Stimulated activated CD8-positive, alpha-beta memory T cell treated with anti-CD3 and anti-CD28 coated beads, Interleukin-4, amount 100 ng/mL, for 48 hours (primary cell): ENCODE measurements around the gene SPTBN4.

Source experiments
- DNase-seq: peaks from one replicate; pipeline ENCODE4 v3.0.0-alpha.2; 2020

Gene SPTBN4

DNA sequence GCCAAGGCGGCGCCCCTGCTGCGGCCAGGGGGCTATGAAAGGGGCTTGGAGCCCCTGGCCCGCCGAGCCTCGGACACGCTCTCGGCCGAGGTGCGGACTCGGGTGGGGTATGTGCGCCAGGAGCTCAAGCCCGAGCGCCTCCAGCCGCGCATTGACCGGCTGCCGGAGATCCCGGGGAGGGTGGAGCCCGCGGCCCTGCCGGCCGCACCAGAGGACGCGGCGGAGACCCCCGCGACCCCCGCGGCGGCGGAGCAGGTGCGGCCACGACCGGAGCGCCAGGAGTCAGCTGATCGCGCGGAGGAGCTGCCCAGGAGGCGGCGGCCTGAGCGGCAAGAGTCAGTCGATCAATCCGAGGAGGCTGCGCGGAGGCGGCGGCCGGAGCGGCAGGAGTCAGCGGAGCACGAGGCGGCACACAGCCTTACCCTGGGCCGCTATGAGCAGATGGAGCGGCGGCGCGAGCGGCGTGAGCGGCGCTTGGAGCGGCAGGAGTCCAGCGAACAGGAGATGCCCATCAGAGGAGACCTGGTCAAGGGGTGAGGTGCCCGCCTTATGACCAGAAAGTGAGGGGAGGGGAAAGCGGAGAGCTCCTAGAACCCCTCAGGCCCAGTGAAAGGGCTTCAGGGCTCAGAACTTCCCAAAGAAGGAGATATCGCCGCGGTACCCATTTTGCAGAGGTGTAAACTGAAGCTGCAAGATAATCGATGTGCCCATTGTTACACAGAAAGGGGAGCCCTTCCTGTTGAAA, 101.1 kb downstream of the SPTBN4 start:
- DNase-seq: no peak

- DNase-seq: peak; percentile 98
These were observed 103.7 kb downstream of the SPTBN4 start for GRCh38 chr19:40570313-40571004.

- DNase-seq: no peak
These were observed 104.2 kb downstream of the SPTBN4 start for GRCh38 chr19:40571005-40571318.

- DNase-seq: no peak
These were observed 105.2 kb downstream of the SPTBN4 start for GRCh38 chr19:40571831-40572495.

DNA sequence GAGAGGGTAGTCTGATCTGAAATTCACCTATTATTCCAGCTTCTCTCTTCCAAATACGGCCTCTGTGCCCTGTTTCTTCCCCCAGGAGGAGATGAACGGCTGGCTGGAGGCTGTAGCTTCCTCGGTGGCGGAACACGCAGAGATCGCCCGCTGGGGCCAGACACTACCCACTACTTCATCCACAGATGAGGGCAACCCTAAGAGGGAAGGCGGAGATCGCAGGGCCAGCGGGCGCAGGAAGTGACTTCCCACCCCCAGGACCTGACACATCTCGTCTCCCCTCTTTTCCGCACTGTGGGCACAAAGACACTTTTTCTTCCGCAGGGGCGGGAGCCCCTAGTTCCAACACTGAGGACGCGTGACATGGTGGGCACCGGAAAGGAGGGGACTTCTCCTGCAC, 108.5 kb downstream of the SPTBN4 start:
- DNase-seq: no peak

DNA sequence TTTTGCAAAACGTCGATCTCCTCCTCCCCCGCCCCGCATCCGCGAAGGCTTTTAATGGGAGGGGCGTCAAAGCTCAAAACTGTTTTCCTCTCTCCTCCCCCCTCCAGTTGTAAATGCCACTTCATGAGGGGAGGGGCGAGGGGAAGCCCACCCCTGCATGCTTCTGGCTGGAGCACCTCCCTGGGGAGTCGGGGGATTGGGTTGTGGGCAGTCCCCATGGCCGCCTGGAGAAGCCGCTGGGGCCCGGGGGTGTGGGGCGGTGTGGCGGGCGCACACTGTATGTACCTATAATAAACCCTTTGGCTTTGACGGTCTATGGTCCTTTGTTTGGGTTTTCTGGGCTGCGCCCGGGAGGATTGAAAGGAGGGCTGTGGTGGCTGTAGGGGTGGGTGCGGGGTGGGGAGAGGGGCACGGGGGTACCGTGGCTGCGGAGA, 109.4 kb downstream of the SPTBN4 start:
- DNase-seq: no peak

DNA sequence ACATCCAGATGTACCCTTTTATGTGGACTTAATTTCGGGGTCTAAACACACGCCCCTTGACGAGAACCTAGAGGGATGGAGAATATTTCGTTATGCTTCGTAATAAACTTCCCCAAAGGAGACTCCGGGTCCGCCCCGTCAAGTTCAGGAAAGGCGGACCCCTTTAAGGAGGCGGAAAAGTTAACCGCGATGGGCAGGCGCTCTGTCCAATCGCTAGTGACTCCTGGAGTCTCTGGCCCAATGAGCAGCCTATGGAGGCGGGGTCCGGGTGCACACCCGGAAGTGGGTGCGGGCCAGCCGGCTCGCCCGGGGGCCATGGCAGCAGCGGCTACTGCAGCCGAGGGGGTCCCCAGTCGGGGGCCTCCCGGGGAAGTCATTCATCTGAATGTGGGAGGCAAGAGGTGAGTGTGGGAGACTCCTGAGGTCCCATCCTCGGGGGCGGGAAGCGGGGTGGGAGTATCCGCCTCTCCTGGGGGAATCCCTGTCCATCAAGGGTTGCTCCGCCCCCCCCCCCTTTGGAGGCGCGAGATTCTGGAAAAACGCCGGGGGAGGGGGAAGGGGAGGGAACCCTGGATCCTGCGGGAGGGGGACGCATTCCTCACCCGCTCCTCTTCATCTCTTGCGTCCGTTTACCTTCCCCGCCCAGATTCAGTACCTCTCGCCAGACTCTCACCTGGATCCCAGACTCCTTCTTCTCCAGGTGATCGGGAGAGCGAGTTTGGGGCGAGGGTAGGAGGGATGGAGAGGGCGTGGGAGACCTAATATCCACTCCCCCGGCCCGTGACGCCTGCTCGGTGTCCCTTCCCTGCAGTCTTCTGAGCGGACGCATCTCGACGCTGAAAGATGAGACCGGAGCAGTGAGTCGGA, 110.0 kb downstream of the SPTBN4 start, which contains the start of gene SHKBP1:
Gene SHKBP1 (plus strand): TSS at position 289 of the 867 bp plus-strand sequence. CDS start 27 bp downstream, at position 316.
- peak; percentile 96 for DNase-seq

DNA sequence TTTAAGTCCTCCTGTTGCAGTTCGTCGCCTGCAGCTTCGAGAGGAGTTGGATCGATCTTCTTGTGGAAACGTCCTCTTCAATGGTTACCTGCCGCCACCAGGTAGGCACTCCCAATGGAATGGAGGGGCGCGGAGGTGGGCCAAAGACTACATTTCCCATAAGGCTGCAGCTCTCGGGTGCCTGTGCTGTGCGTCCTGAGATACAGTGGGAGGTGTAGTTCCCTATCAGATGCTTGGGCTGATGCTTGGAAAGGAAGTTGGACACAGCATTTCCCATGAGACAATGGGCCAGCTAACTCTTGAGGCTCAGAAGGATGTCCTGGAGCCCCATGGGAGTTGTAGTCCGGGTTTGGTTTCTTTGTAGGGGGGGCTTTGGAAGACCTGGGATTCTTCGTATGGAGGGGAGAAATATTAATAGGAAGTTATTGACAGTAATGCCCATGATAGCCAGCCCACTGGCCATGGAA, 111.7 kb downstream of the SPTBN4 start:
- DNase-seq: no peak

DNA sequence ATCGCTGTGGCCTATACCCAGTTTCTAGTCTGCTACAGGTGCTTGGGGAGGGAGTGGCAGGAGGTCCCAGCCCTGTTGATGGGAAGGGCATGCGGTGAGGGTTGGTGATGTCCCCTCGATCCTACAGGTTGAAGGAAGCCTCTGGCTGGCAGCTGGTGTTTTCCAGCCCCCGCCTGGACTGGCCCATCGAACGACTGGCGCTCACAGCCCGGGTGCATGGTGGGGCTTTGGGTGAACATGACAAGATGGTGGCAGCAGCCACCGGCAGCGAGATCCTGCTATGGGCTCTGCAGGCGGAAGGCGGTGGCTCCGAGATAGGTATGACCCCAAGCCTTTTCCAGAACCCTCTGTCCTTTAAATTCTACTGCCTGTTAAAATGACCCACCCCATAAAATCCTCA, 113.8 kb downstream of the SPTBN4 start:
- no peak for DNase-seq

DNA sequence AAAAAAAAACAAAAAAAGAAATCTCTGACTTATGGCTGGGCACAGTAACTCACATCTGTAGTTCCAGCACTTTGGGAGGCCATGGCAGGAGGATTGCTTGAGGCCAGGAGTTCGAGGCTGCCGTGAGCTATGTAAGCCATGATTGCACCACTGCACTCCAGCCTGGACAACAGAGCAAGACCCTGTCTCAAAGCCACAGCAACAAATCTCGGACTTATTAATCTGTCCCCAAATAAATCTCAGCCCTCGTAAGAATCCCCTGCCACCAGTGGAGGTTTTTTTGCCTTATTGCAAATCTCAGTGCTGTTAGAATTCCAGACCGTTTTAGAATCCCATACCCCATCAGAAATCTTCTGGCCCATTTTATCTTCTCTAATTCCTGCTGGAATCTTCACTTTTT, 114.7 kb downstream of the SPTBN4 start:
- no peak for DNase-seq

DNA sequence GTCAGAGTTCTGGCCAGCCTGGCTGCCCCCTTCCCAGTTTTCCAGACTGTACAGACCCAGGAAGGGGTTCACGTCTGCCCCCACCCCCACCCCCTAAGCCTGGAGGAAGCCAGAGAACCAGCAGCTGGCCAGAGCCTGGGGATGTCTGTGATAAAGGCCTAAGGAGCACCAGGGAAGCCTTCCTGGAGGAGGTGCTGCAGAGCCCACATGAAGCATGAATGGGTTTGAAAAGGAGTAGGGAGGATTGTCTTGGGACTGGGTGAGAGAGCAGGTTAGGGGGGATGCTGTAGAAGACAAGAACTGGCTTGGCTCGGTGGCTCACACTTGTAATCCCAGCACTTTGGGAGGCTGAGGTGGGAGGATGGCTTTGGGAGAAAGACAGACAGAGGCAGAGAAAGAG, 115.7 kb downstream of the SPTBN4 start:
- DNase-seq: no peak

DNA sequence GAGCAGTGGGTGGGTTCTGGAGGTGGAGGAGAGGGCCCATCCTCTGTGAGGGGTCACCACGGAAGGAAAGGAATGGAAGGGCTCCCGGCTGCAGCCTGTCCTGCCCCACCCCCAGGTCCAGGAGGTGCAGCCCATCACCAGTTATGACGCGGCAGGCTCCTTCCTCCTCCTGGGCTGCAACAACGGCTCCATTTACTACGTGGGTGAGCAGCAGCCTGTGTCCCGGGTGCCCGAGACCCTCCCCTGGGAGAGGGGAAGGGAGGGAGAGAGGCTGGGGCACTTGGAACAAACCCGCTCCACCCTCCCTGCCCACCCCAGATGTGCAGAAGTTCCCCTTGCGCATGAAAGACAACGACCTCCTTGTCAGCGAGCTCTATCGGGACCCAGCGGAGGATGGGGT, 116.5 kb downstream of the SPTBN4 start:
- DNase-seq: no peak

GRCh38 chr19:40584007-40584406, 117.2 kb downstream of the SPTBN4 start:
- no peak for DNase-seq

GRCh38 chr19:40585241-40585981, 118.6 kb downstream of the SPTBN4 start:
- DNase-seq: no peak

- DNase-seq: no peak
These were observed 119.2 kb downstream of the SPTBN4 start for GRCh38 chr19:40585982-40586422.

GRCh38 chr19:40586611-40587010, 119.8 kb downstream of the SPTBN4 start:
- DNase-seq: no peak

GRCh38 chr19:40588110-40588854, 121.5 kb downstream of the SPTBN4 start:
- no peak for DNase-seq

GRCh38 chr19:40588926-40589569, 122.2 kb downstream of the SPTBN4 start:
- DNase-seq: no peak

- DNase-seq: no peak
These were observed 123.0 kb downstream of the SPTBN4 start for GRCh38 chr19:40589591-40590429.
